H7 (cell line): ENCODE data around the gene RAPGEF4. TPM values are rescaled to one million over a fixed set of nuclear protein-coding genes. Genes with fewer than 3 reads are reported as not detected.
"Not testable (repeated sequence)": the region's sequence is repeated elsewhere in the genome, so short reads cannot be mapped to it uniquely, and the experiment has no call there.

Experiments used
- DNase-seq: peaks from one replicate; pipeline ENCODE4 v3.0.0; 2012
- H3K27me3 ChIP-seq: 2 replicates; pipeline ENCODE4 v1.6.0; 2011; ENCODE audit warnings: mild to moderate bottlenecking, low read length; ENCODE audit not compliant: control insufficient read depth, insufficient read depth
- H3K36me3 ChIP-seq: replicated peaks from 2 replicates; pipeline ENCODE4 v1.5.1; 2011; ENCODE audit warnings: low read length; ENCODE audit not compliant: control insufficient read depth, insufficient read depth
- H3K4me3 ChIP-seq: 2 replicates; pipeline ENCODE4 v1.5.1; 2011; ENCODE audit warnings: low read depth, mild to moderate bottlenecking, control low read depth, low read length, moderate library complexity; ENCODE audit not compliant: insufficient read depth
- total RNA-seq: library from RNA; depleted of rRNA; stranded (reverse); fragments of >200 nt; shearing (Covaris generic); gene quantifications from 2 replicates; pipeline ENCODE4 v1.2.3, GENCODE V29; 2014; rRNA removed

RAPGEF4 gene
- total RNA-seq, 1 experiment from 2014 or later = 0.69 TPM

DNA sequence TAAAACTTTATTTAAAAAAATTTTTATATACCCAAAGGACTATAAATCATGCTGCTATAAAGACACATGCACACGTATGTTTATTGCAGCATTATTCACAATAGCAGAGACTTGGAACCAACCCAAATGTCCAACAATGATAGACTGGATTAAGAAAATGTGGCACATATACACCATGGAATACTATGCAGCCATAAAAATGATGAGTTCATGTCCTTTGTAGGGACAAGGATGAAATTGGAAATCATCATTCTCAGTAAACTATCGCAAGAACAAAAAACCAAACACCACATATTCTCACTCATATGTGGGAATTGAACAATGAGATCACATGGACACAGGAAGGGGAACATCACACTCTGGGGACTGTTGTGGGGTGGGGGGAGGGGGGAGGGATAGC is 358.0 kb downstream of the RAPGEF4 start:
- not testable (repeated sequence) for H3K4me3 ChIP-seq, H3K27me3 ChIP-seq, H3K36me3 ChIP-seq, DNase-seq

DNA sequence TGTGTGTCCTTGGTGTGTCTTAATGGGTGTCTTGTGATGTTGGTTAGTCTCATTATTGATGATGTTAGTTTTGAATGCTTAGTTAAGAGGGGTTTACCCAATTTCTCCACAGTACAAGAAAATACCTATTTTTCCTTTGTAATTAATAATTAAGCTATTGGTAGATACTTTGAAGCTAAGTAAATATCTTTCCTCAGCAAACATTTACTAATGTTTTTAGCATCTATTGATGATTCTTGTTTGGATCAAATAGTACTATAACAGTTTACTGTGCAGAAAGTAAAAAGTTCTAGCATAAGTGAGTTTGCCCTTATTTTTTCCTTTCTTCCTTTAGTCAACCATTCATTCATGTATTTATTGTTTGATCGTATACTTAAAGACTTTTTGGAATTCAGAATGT is 359.1 kb downstream of the RAPGEF4 start:
- Histone ChIP-seq H3K36me3 (no peaks in the 10 kb centered on the region), H3K27me3 (no peaks in the 10 kb centered on the region), H3K4me3 (no peak overlapping the region)
- no peak for DNase-seq

DNA sequence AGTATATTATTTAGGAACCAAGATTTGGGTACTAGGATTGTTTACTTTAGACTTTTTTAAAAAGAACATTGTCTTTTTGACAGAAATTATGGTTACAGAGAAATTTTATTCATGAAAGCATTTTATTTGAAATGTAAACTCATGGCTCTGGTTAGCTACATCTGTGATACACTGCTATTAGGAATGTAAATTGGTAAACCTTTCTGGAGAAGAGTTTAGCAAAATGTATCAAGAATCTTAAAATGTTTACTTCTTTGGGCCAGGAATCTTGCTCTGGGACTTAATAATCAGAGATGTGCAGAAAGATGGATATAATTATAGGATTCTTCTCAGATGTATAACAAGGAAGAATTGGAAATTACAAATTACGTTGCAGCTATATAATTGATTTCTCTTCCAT is 359.7 kb downstream of the RAPGEF4 start:
- Histone ChIP-seq H3K4me3 (no peak overlapping the region), H3K27me3 (no peaks in the 10 kb centered on the region), H3K36me3 (no peaks in the 10 kb centered on the region)
- no peak for DNase-seq

DNA sequence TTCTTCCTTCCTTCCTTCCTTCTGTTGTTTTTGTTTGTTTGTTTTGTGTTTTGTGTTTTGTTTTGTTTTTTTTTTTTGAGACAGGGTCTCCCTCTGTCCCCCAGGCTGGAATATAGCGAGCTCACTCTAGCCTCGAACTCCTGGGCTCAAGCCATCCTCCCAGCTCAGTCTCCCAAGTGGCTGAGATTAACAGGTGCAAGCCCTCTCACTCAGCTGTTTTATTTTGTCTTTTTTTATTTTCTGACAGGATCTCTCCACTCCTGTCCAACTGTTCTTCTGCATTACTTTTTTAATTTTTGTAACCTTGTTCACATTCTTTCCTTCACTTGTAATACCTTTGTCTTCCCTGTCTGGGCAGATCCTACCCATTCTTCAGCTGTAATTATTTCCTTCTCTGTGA is 363.6 kb downstream of the RAPGEF4 start:
- no peak for DNase-seq
- no peaks in the 10 kb centered on the region for H3K27me3 ChIP-seq
- H3K36me3 ChIP-seq = no peaks in the 10 kb centered on the region
- H3K4me3 ChIP-seq = no peak overlapping the region

DNA sequence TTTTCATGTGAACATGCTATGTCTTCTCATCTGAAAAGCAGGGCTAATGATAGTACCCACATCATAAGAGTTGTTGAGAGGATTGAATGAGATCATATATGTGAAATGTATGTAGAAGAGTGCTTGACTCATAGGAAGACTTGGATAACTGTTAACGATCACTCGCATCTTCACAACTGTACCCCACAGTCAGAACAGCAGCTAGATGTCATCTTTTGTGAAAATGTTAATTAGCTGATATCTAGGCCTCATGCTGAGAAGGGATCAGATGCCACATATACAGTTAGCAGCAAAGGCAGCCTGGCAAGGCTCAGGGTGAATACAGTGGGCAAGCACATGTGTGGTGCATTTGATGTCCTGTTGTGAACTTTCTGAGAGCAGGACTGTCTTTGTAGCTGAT is 364.2 kb downstream of the RAPGEF4 start:
- DNase-seq = no peak
- Histone ChIP-seq H3K27me3 (no peaks in the 10 kb centered on the region), H3K4me3 (no peak overlapping the region), H3K36me3 (no peaks in the 10 kb centered on the region)

DNA sequence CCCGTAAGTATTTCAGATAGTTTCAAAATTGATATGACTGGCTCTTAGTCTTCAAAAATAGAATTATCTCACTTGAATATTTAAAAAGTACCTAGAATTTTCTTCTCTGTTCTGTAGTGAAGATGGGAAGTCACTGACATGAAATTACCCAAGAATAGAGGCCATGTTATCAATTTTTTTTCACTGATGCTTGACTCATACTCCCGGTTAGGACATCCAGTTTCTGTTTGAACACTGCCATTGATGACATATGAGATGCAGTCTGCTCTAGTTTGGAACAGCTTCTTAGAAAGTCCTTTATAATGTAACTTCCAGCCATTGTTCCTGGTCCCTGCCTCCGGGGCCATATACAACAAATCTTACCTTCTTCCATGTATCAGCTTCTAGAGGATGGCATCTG is 366.0 kb downstream of the RAPGEF4 start:
- H3K36me3 ChIP-seq = no peaks in the 10 kb centered on the region
- DNase-seq = no peak
- no peaks in the 10 kb centered on the region for H3K27me3 ChIP-seq
- H3K4me3 ChIP-seq = no peak overlapping the region

Other genes with a start within 250 kb of the RAPGEF4 start
- gene PDK1, start 179.8 kb upstream of the RAPGEF4 start, total RNA-seq = 154 and 174 TPM in 2 replicates